Panc1 (cell line): ENCODE results near the gene HERC3. TPM values are rescaled to one million over a fixed set of nuclear protein-coding genes. Genes with fewer than 3 reads are reported as not detected.

Experiments
- ATAC-seq: fragments of 200-7000 bp; cut with Tn5 transposase; 2 replicates; pipeline ENCODE4 v1.9.1; 2020; ENCODE audit warnings: mild to moderate bottlenecking, moderate library complexity
- BruUV-seq: library from RNA; stranded (reverse); fragments of 400-500 nt; replicated peaks from 2 replicates; lab custom pipeline; 2021; lab: Mats Ljungman, UMichigan
- CTCF ChIA-PET: fragments of 300-600 bp; sonication (Branson Sonifier 250); formaldehyde crosslinking; loops from one replicate; lab custom pipeline; 2022; ENCODE audit warnings: antibody characterized with exemption; lab: Charles Lee
- POLR2A ChIA-PET: fragments of 300-600 bp; sonication (Branson Sonifier 250); formaldehyde crosslinking; loops from one replicate; lab custom pipeline; 2022; ENCODE audit warnings: antibody characterized with exemption; lab: Charles Lee
- DNase-seq: peaks from one replicate; pipeline ENCODE4 v3.0.0-alpha.2; 2010; ENCODE audit warnings: low read depth, low spot score
- H3K27ac ChIP-seq: 2 replicates; pipeline ENCODE4 v1.5.1; 2011; ENCODE audit warnings: mild to moderate bottlenecking, low read length, inconsistent platforms
- H3K27me3 ChIP-seq: fragments of 200-500 bp; sonication (Bioruptor generic); 2 replicates; pipeline ENCODE4 v1.6.0; 2014; ENCODE audit warnings: low read length, inconsistent platforms; ENCODE audit not compliant: control insufficient read depth, insufficient read depth
- H3K36me3 ChIP-seq: fragments of 200-500 bp; sonication (Bioruptor generic); 2 replicates; pipeline ENCODE4 v1.5.1; 2014; ENCODE audit warnings: inconsistent platforms, mild to moderate bottlenecking, low read length, moderate library complexity; ENCODE audit not compliant: control insufficient read depth, insufficient read depth
- H3K4me1 ChIP-seq: 2 replicates; pipeline ENCODE4 v1.5.1; 2011; ENCODE audit warnings: inconsistent platforms, mild to moderate bottlenecking, low read length, moderate library complexity; ENCODE audit not compliant: control insufficient read depth, insufficient read depth
- H3K4me3 ChIP-seq, 2 experiments: 2 replicates each; pipeline ENCODE4 v1.5.1; 2011 to 2012; ENCODE audit warnings: low read depth in 2 of 2, low read length in 2 of 2, mild to moderate bottlenecking in 2 of 2, inconsistent platforms in 1 of 2, moderate library complexity in 1 of 2
- H3K9me3 ChIP-seq: fragments of 200-500 bp; sonication (Bioruptor generic); 2 replicates; pipeline ENCODE4 v1.5.1; 2014; ENCODE audit warnings: low read depth, mild to moderate bottlenecking, inconsistent platforms, low read length, moderate library complexity; ENCODE audit not compliant: control insufficient read depth, insufficient read depth
- CTCF ChIP-seq: fragments of 450-650 bp; IDR thresholded peaks from 2 replicates; pipeline ENCODE4 v1.5.1; 2017; ENCODE audit warnings: mild to moderate bottlenecking
- POLR2AphosphoS5 ChIP-seq: IDR thresholded peaks from 2 replicates; pipeline ENCODE4 v1.6.1; 2012; ENCODE audit warnings: mild to moderate bottlenecking, low read depth, low read length, moderate library complexity
- REST ChIP-seq, 2 experiments: IDR thresholded peaks; 2 replicates each; pipeline ENCODE4 v1.6.1; 2011 to 2012; ENCODE audit warnings: low read depth in 2 of 2, control low read depth in 1 of 2, low read length in 1 of 2, mild to moderate bottlenecking in 1 of 2, moderate library complexity in 1 of 2; ENCODE audit not compliant: insufficient read depth in 1 of 2
- SIN3A ChIP-seq: IDR thresholded peaks from 2 replicates; pipeline ENCODE4 v1.6.1; 2012; ENCODE audit warnings: low read depth, mild to moderate bottlenecking, low read length, moderate library complexity, borderline replicate concordance; ENCODE audit not compliant: insufficient read depth
- TCF7L2 ChIP-seq: IDR thresholded peaks from 2 replicates; pipeline ENCODE4 v1.6.1; 2011; ENCODE audit warnings: mild to moderate bottlenecking, low read depth, low read length, inconsistent platforms
- in situ Hi-C: cut with HindIII; loops from 2 replicates; pipeline ENCODE4 v1.10.0; 2016; ENCODE audit warnings: low sequenced_read_pairs, low pct_unique_long_range_greater_than_20kb
- intact Hi-C: fragments of 100-400 bp; cut with micrococcal nuclease; formaldehyde crosslinking; loops from one replicate; pipeline ENCODE4 v1.10.0; 2022; ENCODE audit not compliant: unreplicated experiment
- total RNA-seq: library from RNA; stranded (reverse); gene quantifications from one replicate; pipeline ENCODE4 v1.2.1, GENCODE V29; 2021; ENCODE audit not compliant: unreplicated experiment

Gene HERC3
- total RNA-seq, 1 experiment from 2014 or later: 1.1 TPM

- CTCF ChIA-PET: interaction anchor here (0.7 kb wide), 1 partner anchor 121 kb away, joined by 3 read pairs; no protein-coding TSS in a partner anchor
- Histone ChIP-seq H3K27me3 (no peaks in the 10 kb centered on the region), H3K36me3 (no peaks in the 10 kb centered on the region), H3K9me3 (no peaks in the 10 kb centered on the region), H3K27ac (no peak overlapping the region), H3K4me1 (no peaks in the 10 kb centered on the region), H3K4me3 (no peak overlapping the region)
- TF ChIP-seq TCF7L2 (no peak), SIN3A (no peak), REST (IDR thresholded peaks at IDR 0.05; ENCODE audit: insufficient read depth in 1 of 2, low read depth in 2 of 2, low read length in 1 of 2) (no peak), POLR2AphosphoS5 (no peak), CTCF (no peak)
- ATAC-seq (no peak), DNase-seq (no peak)
- no TSS peak for BruUV-seq
- in situ Hi-C loops: no loop called here
- intact Hi-C loops: no loop called here
- POLR2A ChIA-PET: no interaction called here
Observed at GRCh38 chr4:88660446-88661294, 68.4 kb downstream of the HERC3 start.

GRCh38 chr4:88661739-88662138 lies 69.5 kb downstream of the HERC3 start:
- Histone ChIP-seq H3K4me1 (no peaks in the 10 kb centered on the region), H3K27me3 (no peaks in the 10 kb centered on the region), H3K36me3 (no peaks in the 10 kb centered on the region), H3K9me3 (no peaks in the 10 kb centered on the region), H3K4me3 (no peak overlapping the region), H3K27ac (no peak overlapping the region)
- ATAC-seq (no peak), DNase-seq (no peak)
- no TSS peak for BruUV-seq
- POLR2A ChIA-PET: no interaction called here
- intact Hi-C loops (no loop called here), in situ Hi-C loops (no loop called here)
- CTCF ChIA-PET: interaction anchor here (0.5 kb wide), 1 partner anchor 109 kb away, joined by 3 read pairs; no protein-coding TSS in a partner anchor
- no peak for TF ChIP-seq POLR2AphosphoS5
- no peak for TF ChIP-seq REST (IDR thresholded peaks at IDR 0.05; ENCODE audit: insufficient read depth in 1 of 2, low read depth in 2 of 2, low read length in 1 of 2)
- no peak for TF ChIP-seq SIN3A
- TF ChIP-seq TCF7L2: no peak
- TF ChIP-seq CTCF: no peak
